ENCODE measurements around the gene UFC1. TPM values are rescaled to one million over a fixed set of nuclear protein-coding genes. Genes with fewer than 3 reads are reported as not detected.
A peak's percentile ranks its signal among the peaks of the same experiment; 100 is the strongest.

UFC1 gene
- total and polyA plus RNA-seq, 2 donors (not counting 3 experiments of a cell fraction or from before 2014, with no cell fraction given), result 102 to 149 TPM

GRCh38 chr1:161159087-161159912 lies 5.5 kb downstream of the UFC1 start, which contains the start of gene USP21:
Gene USP21, plus strand, starts transcription at chr1:161159500. Its CDS starts 1,141 bp downstream, at chr1:161160641.
- H4K20me1 ChIP-seq (replicated peaks; ENCODE audit: control insufficient read depth, extremely low read depth, insufficient read depth, low read length), result no peaks in the 10 kb centered on the region
- peaks cover 2 to 14% of the 10 kb centered on the region in 2 experiments for H3K36me3 ChIP-seq (ENCODE audit: control insufficient read depth in 2 of 2, extremely low read depth in 1 of 2, insufficient read depth in 2 of 2, low read length in 2 of 2)
- H3K4me1 ChIP-seq (ENCODE audit: control insufficient read depth, extremely low read depth, insufficient read depth, low read length), result peaks cover 7% of the 10 kb centered on the region
- H3K9me3 ChIP-seq (replicated peaks; ENCODE audit: control insufficient read depth, insufficient read depth, low read length), result no peaks in the 10 kb centered on the region
- no peak for TF ChIP-seq JUN (IDR thresholded peaks at IDR 0.05; ENCODE audit: borderline replicate concordance, insufficient read depth, insufficient read length, low read depth)
- TF ChIP-seq POLR2A (IDR thresholded peaks at IDR 0.05; ENCODE audit: low read depth, low read length), result peak; percentile 74
- no peak for TF ChIP-seq FOS (IDR thresholded peaks at IDR 0.05; ENCODE audit: borderline replicate concordance, insufficient read depth, low read length)
- TF ChIP-seq CTCF (IDR thresholded peaks at IDR 0.05; ENCODE audit: extremely low read depth in 1 of 2, insufficient read depth in 1 of 2, low read depth in 1 of 2, low read length in 2 of 2), result peak in 1 of 2 donors; percentile 8
- TF ChIP-seq MYC (IDR thresholded peaks at IDR 0.05; ENCODE audit: low read depth, low read length), result no peak
- no peak for TF ChIP-seq MAX (IDR thresholded peaks at IDR 0.05; ENCODE audit: insufficient read depth, insufficient read length)
- TF ChIP-seq POLR2AphosphoS5 (IDR thresholded peaks at IDR 0.05; ENCODE audit: insufficient read depth, low read depth, low read length), result peak; percentile 91
- peak; percentile 96 for FAIRE-seq
- POLR2A ChIA-PET, result interaction anchor here (0.7 kb wide), 1 partner anchor 138 kb away, joined by 4 read pairs; the partner anchor contains the start of gene F11R
- H3K4me2 ChIP-seq (ENCODE audit: insufficient read depth, low read length), result peak within 1 kb of the TSS; percentile 61
- intact Hi-C loops (cut with micrococcal nuclease) (loop anchor here (2.0 kb wide), 1 partner anchor 40 kb away; the partner anchor contains the start of genes NIT1 and PFDN2), dilution Hi-C loops (cut with MboI; ENCODE audit: extremely low pct_ligation_motif_present, low sequenced_read_pairs) (no loop called here)
- no TSS peak for BruUV-seq (replicated peaks)
- H2AFZ ChIP-seq (ENCODE audit: low read depth, low read length), result peak within 1 kb of the TSS; percentile 63
- H3K9me1 ChIP-seq (replicated peaks; ENCODE audit: control insufficient read depth, extremely low read depth, insufficient read depth, low read length), result no peaks in the 10 kb centered on the region
- H3K27me3 ChIP-seq (ENCODE audit: control insufficient read depth in 2 of 2, insufficient read depth in 2 of 2, low read length in 2 of 2), result no peaks in the 10 kb centered on the region
- peak; percentile 91 for DNase-seq (ENCODE audit: low read depth, low spot score)
- CTCF ChIA-PET, result interaction anchor here (0.7 kb wide), 1 partner anchor 223 kb away, joined by 3 read pairs; no protein-coding TSS in a partner anchor
- peaks cover 7% of the 10 kb centered on the region for H3K79me2 ChIP-seq (ENCODE audit: control insufficient read depth, insufficient read depth, low read length)
- H3K4me3 ChIP-seq (replicated peaks in 1 of 3; ENCODE audit: insufficient read depth in 1 of 3, low read depth in 1 of 3, low read length in 3 of 3), result peak within 1 kb of the TSS; percentile 51 to 76 (median 65)
- H3K9ac ChIP-seq (replicated peaks; ENCODE audit: extremely low read depth, insufficient read depth, low read length), result peak within 1 kb of the TSS; percentile 68
- H3K27ac ChIP-seq (ENCODE audit: insufficient read depth, low read depth, low read length), result peak within 1 kb of the TSS; percentile 26

Data from endothelial cell of umbilical vein (primary cell).